Activated CD4-positive, alpha-beta T cell treated with anti-CD3 and anti-CD28 coated beads for 36 hours (primary cell): ENCODE data around the gene STAC3. TPM values are rescaled to one million over a fixed set of nuclear protein-coding genes. Genes with fewer than 3 reads are reported as not detected.
A peak's percentile ranks its signal among the peaks of the same experiment; 100 is the strongest.

ENCODE experiments used
- ATAC-seq: fragments of 200-7000 bp; cut with Tn5 transposase; one replicate; pipeline ENCODE4 v1.10.0; 2021; ENCODE audit warnings: mild to moderate bottlenecking, moderate library complexity
- CTCF ChIA-PET: fragments of 350-600 bp; sonication (Branson Sonifier 250); formaldehyde crosslinking; loops from one replicate; lab custom pipeline; 2021; ENCODE audit warnings: antibody characterized with exemption; lab: Charles Lee
- POLR2A ChIA-PET: fragments of 350-600 bp; sonication (Branson Sonifier 250); formaldehyde crosslinking; loops from one replicate; lab custom pipeline; 2021; ENCODE audit warnings: antibody characterized with exemption, inconsistent platforms; lab: Charles Lee
- DNase-seq: peaks from one replicate; pipeline ENCODE4 v3.0.0-alpha.2; 2020
- H3K27ac Mint-ChIP-seq: one replicate; pipeline ENCODE4 v1.8.0; 2021; ENCODE audit warnings: mixed read lengths
- H3K27me3 Mint-ChIP-seq: one replicate; pipeline ENCODE4 v1.8.0; 2021; ENCODE audit warnings: mixed read lengths
- H3K36me3 Mint-ChIP-seq: one replicate; pipeline ENCODE4 v1.8.0; 2021; ENCODE audit warnings: low read depth, mixed read lengths
- H3K4me1 Mint-ChIP-seq: one replicate; pipeline ENCODE4 v1.8.0; 2021; ENCODE audit warnings: mixed read lengths
- H3K4me3 Mint-ChIP-seq: one replicate; pipeline ENCODE4 v1.8.0; 2021; ENCODE audit warnings: mild to moderate bottlenecking, moderate library complexity, mixed read lengths
- H3K9me3 Mint-ChIP-seq: one replicate; pipeline ENCODE4 v1.8.0; 2021; ENCODE audit warnings: low read depth, mixed read lengths
- intact Hi-C, 2 experiments: fragments of 100-400 bp; cut with DNase I in 1 of 2; cut with micrococcal nuclease in 1 of 2; formaldehyde crosslinking; loops; one replicate each; pipeline versions ENCODE4 v1.14.2 to v1.15.1; 2022 to 2024; cut with DNase I, micrococcal nuclease
- total RNA-seq, 2 experiments: library from RNA; stranded (reverse); gene quantifications; one replicate each; pipeline ENCODE4 v1.2.3, GENCODE V29; 2021

Gene STAC3
- total RNA-seq, 2 experiments from 2014 or later = 2.5 to 2.8 TPM

DNA sequence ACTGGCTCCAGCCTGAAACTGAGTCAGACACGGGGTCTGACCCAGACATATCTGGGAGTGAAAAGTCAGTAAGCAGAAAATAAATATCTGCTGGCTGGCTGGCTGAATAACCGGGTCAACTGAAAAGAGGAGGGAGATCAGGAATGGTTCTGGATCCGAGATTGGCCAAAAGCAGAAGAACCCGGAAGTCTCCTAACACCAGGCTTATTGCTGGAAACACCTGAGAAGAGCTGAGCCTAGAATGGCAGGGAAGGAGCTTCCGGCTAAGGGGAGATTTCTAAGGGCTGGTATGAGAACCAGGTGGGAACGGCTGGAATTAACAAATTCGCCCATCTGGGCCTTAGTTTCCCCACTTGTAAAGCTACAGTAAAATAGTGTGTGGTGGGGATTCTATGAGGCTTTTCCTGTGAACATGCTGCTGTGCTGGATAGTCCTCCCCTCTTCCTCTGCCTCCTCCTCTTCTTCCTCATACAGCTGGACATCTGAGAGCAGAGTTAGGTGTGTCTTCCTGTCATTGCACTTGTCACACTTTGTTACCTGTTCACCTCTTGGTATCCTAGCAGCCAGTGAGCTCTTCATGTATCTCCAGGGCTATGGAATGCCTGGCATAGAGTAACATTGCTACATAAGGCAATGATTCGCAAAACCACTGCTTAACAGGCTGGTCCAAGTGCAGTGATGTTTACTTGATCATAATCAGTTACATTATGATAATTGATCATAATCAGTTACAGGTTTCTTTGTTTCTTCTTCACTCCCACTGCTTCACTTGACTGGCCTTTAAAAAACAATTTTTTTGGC lies 23.5 kb downstream of the STAC3 start:
- Mint-ChIP-seq H3K27me3 (peaks cover 38% of the 10 kb centered on the region), H3K4me3 (peak overlapping the region; percentile 23), H3K9me3 (no peaks in the 10 kb centered on the region), H3K4me1 (peaks cover 54% of the 10 kb centered on the region), H3K27ac (no peak overlapping the region), H3K36me3 (peaks cover 30% of the 10 kb centered on the region)
- DNase-seq (no peak), ATAC-seq (no peak)
- intact Hi-C loops = loop anchor here in 1 of 2 experiments (2.0 to 10.0 kb wide), 3 partner anchors 13 to 593 kb away; partner anchors contain the start of genes BAZ2A and LRP1
- CTCF ChIA-PET = interaction anchor here (0.5 to 10.5 kb wide), 8 partner anchors 9 to 228 kb away, joined by 3 to 282 read pairs (median 4); partner anchors contain the start of gene STAT6
- POLR2A ChIA-PET = interaction anchor here (0.7 kb wide), 1 partner anchor 10 kb away, joined by 4 read pairs; no protein-coding TSS in a partner anchor

DNA sequence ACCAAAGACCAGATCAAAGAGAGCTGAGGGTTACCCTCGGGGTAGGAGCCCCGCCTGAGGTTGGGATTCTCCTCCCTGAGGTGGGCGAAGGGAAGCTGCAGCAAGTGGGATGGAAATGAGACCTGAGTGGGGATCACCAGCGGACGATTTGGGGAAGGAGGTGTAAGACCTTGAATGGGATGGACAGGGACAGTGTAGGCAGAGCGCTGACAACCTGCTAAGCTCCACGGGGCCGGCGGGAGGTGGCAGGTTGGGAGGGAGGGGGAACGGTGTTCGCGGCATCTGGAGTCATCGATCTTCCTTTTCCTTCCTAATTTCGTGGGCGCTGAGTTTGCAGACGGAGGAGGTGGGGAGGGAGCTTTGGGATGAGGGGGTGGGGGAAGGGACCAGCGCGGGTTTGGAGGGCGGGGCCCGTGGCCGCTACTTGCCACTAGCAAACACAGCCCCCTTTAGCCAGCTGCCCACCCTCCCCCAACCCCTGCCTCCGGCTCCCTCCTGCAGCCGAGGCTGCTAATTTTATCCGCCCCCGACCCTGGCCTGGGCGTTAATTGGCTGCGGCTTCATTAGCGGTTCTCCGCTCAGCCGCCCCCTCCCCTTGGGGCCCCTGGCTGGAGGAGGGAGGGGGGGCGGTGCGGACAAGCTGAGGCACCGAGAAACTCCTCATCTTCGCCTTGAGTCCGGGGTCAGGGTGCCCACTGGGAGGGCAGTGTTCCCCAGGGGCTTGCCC lies 24.2 kb downstream of the STAC3 start:
- Mint-ChIP-seq H3K27ac (no peak overlapping the region), H3K4me1 (peaks cover 53% of the 10 kb centered on the region), H3K27me3 (peaks cover 45% of the 10 kb centered on the region), H3K36me3 (peaks cover 23% of the 10 kb centered on the region), H3K9me3 (no peaks in the 10 kb centered on the region), H3K4me3 (peak overlapping the region; percentile 35)
- ChIA-PET POLR2A (interaction anchor here (0.7 to 0.8 kb wide), 2 partner anchors 11 to 16 kb away, joined by 3 to 4 read pairs; no protein-coding TSS in a partner anchor), CTCF (interaction anchor here (0.5 to 10.5 kb wide), 10 partner anchors 13 to 1183 kb away, joined by 3 to 282 read pairs (median 3); partner anchors contain the start of gene STAT6)
- intact Hi-C loops = loop anchor here in 1 of 2 experiments (5.0 to 10.0 kb wide), 2 partner anchors 99 to 592 kb away; partner anchors contain the start of genes BAZ2A and LRP1
- no peak for ATAC-seq
- DNase-seq = no peak

DNA sequence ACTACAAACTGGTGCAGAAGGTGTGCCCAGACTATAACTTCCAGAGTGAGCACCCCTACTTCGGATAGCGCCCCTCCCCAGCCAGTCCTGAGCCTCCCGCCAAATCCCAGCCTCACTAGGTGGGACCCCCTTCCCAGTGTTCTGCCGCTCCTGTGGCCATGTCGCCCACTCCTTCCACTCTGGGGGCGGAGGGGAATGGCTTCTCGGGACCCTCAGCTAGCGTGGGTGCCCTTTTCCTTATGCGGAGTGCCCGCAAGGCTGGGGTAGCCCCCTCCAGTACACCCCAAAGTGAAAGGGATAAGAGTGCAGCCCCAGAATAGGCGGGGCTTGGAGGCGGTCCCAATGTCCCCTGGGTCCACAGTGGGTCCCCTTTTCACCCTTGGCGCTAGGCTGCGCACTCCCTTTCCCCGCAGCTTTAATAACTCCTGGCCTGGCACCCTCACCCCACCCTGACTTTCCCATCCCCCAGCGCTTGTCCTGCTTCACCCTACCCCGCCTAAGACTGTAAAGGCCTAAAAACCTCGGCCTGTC lies 25.2 kb downstream of the STAC3 start:
- Mint-ChIP-seq H3K27me3 (peaks cover 54% of the 10 kb centered on the region), H3K4me3 (peak overlapping the region; percentile 56), H3K4me1 (peaks cover 50% of the 10 kb centered on the region)

DNA sequence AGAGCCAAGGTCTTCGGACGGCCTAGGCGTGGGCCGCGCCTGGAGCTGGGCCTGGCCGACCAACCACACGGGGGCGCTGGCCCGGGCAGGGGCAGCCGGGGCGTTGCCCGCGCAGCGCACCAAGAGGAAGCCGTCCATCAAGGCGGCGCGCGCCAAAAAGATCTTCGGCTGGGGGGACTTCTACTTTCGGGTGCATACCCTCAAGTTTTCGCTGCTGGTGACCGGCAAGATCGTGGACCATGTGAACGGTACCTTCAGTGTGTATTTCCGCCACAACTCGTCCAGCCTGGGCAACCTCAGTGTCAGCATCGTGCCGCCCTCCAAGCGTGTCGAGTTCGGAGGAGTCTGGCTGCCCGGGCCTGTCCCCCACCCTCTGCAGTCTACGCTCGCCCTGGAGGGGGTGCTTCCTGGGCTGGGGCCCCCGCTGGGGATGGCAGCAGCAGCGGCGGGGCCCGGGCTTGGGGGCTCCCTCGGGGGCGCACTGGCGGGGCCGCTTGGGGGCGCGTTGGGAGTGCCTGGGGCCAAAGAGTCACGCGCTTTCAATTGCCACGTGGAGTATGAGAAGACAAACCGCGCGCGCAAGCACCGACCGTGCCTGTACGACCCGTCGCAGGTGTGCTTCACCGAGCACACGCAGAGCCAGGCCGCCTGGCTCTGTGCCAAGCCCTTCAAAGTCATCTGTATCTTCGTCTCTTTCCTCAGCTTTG lies 25.9 kb downstream of the STAC3 start:
- Mint-ChIP-seq H3K9me3 (no peaks in the 10 kb centered on the region), H3K36me3 (peaks cover 6% of the 10 kb centered on the region), H3K4me3 (peak overlapping the region; percentile 56), H3K4me1 (peaks cover 46% of the 10 kb centered on the region), H3K27ac (peak overlapping the region; percentile 57), H3K27me3 (peaks cover 57% of the 10 kb centered on the region)
- CTCF ChIA-PET = interaction anchor here (0.7 to 10.5 kb wide), 6 partner anchors 11 to 228 kb away, joined by 3 to 282 read pairs (median 4); a partner anchor contains a TSS
- POLR2A ChIA-PET = interaction anchor here (0.6 to 0.7 kb wide), 2 partner anchors 120 to 294 kb away, joined by 3 to 6 read pairs; no protein-coding TSS in a partner anchor
- intact Hi-C loops = loop anchor here (1.0 to 10.0 kb wide), 4 partner anchors 14 to 590 kb away; partner anchors contain the start of genes BAZ2A (in 1 of the 2) and LRP1 (in 1 of the 2)
- peak; percentile 56 for ATAC-seq
- peak; percentile 85 for DNase-seq

More for the DNA sequence above, 25.2 kb downstream of the STAC3 start:
- POLR2A ChIA-PET = no interaction called here
- CTCF ChIA-PET = interaction anchor here (0.6 to 10.5 kb wide), 8 partner anchors 12 to 1290 kb away, joined by 3 to 282 read pairs (median 3); partner anchors contain the start of gene STAT6
- no peak for DNase-seq
- Mint-ChIP-seq H3K9me3 (no peaks in the 10 kb centered on the region), H3K36me3 (peaks cover 13% of the 10 kb centered on the region), H3K27ac (peak overlapping the region; percentile 48)
- intact Hi-C loops = loop anchor here (1.0 to 10.0 kb wide), 4 partner anchors 13 to 591 kb away; partner anchors contain the start of genes BAZ2A (in 1 of the 2) and LRP1 (in 1 of the 2)
- ATAC-seq = no peak

DNA sequence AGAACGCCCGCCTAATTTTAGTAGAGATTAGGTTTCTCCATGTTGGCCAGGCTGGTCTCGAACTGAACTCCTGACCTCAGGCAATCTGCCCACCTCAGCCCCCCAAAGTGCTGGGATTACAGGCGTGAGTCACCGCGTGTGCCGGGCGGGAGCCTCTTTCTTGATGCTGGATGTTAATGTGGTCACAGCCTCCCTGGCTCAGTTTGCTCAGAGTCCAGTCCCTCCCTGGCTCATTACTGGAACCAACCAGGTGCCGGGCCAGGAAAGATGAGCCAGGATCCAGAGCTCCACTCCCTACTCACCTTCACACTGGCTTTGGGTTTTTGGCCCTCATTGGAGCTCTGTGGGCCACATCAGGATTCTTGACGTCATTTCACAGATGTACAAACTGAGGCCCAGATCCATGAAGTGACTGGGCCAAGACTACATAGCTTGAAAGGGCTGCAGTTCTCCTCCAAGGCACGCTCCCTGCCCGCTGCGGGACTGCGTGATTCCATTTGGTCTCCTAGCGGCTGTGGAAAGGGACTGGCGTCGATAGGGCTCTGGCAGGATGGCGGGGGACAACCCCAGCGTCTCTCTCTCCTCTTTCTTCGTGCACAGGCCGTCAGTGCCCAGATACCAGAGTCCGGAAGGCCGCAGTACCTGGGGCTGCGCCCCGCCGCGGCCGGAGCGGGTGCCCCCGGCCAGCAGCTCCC lies 26.6 kb downstream of the STAC3 start:
- POLR2A ChIA-PET = interaction anchor here (0.6 to 1.1 kb wide), 3 partner anchors 12 to 294 kb away, joined by 3 to 6 read pairs (median 3); no protein-coding TSS in a partner anchor
- ATAC-seq (no peak), DNase-seq (no peak)
- Mint-ChIP-seq H3K36me3 (no peaks in the 10 kb centered on the region), H3K27me3 (peaks cover 62% of the 10 kb centered on the region), H3K4me1 (peaks cover 49% of the 10 kb centered on the region), H3K27ac (no peak overlapping the region), H3K4me3 (no peak overlapping the region), H3K9me3 (no peaks in the 10 kb centered on the region)
- CTCF ChIA-PET = interaction anchor here (0.6 to 10.5 kb wide), 7 partner anchors 10 to 228 kb away, joined by 3 to 282 read pairs (median 5); a partner anchor contains a TSS
- intact Hi-C loops = loop anchor here (2.0 to 10.0 kb wide), 2 partner anchors 14 to 590 kb away; partner anchors contain the start of gene BAZ2A (in 1 of the 2)

DNA sequence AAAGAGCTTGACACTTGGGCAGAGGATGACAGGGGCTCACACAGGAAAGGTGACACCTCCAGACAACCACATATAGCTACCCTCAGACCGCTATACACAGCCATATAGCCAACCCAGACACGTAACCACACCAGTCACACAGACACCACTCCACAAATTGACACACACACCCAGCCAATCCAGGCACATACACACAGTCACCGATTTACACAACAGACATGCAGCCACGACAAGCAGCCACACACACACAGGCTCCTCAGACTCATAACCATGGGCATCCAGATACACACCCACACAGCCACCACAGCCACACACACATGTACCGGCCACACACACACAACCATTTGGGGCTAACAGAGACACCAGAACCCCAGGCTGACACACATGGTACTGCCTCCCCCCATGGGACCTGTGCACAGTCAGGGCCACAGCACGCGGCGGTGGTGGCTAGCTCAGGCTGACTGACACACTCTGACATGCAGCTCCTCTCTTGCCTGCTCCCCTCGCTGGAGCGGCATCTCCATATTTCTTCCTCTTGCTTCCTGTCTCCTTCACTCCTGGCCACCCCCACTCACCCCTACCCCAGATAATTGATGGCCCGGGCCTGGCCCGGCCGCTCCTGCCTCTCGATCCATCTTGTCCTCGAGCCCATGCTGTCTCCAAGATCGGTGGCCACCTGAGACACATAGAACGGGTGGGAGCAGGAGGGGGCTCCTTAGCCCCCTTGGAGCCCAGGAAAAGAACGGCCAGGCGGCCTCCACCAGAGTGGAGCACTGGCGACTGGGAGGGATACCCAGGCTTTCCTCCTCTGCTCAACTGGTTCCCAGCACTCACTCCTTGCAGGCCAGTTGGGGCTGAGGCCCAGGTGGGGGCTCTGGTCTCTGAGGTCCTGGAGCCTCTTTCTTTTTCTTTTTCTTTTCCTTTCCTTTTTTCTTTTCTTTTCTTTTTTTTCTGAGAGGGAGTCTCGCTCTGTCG lies 27.5 kb downstream of the STAC3 start:
- intact Hi-C loops = loop anchor here (2.0 to 10.0 kb wide), 2 partner anchors 15 to 589 kb away; partner anchors contain the start of gene BAZ2A (in 1 of the 2)
- Mint-ChIP-seq H3K9me3 (no peaks in the 10 kb centered on the region), H3K4me1 (peaks cover 41% of the 10 kb centered on the region), H3K27ac (no peak overlapping the region), H3K36me3 (no peaks in the 10 kb centered on the region), H3K4me3 (no peak overlapping the region), H3K27me3 (peaks cover 70% of the 10 kb centered on the region)
- DNase-seq (peak; percentile 49), ATAC-seq (peak; percentile 36)
- ChIA-PET POLR2A (interaction anchor here (0.5 to 1.1 kb wide), 5 partner anchors 10 to 752 kb away, joined by 3 to 5 read pairs (median 3); no protein-coding TSS in a partner anchor), CTCF (interaction anchor here (0.6 to 10.5 kb wide), 8 partner anchors 8 to 257 kb away, joined by 3 to 282 read pairs (median 4); a partner anchor contains a TSS)

DNA sequence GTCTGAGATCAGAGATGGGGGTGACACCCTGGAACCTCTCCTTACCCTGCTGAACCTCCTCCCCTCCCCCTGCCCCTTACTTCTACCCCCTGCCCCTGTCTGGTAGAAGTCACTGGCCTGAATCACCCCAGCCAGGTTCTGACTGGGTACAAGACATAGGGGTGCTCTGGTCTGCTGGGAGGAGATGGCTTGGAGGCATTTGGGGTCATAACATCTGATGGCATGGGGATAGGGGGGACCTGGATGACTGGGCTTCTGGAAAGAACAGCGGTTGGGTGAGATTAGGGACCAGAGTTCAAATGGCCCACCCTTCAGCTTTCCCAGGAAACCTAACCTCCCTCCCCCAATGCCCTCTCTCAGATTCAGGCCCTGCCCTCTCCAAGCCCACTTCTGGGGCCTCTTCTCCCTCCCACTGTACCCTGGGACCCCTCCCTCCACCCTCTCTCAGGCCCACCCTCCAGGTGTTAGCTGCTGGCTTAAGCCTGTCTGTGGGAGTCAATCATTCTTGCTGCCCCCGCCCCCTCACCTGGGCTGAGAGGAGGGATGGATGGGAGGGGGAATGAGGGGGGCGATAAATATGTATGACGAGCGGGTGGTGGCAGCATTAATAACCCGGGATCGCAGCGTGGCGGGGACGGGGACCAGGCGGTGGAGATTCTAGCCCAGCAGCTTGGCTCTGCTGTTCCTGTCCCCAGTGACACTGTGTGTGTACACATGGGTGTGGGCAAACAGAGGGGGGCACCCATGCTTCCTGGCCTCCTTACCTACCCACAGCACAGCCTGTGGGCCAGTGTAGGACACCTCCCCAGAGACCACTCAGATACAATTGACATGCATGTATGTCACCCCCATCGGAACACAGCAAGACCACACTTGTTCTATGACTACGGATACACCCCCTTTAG lies 28.4 kb downstream of the STAC3 start:
- Mint-ChIP-seq H3K27ac (no peak overlapping the region), H3K4me1 (peaks cover 37% of the 10 kb centered on the region), H3K27me3 (peaks cover 75% of the 10 kb centered on the region), H3K9me3 (no peaks in the 10 kb centered on the region), H3K4me3 (no peak overlapping the region), H3K36me3 (no peaks in the 10 kb centered on the region)
- intact Hi-C loops = loop anchor here in 1 of 2 experiments (10.0 kb wide), 1 partner anchor 588 kb away; the partner anchor contains the start of gene BAZ2A
- ATAC-seq (no peak), DNase-seq (no peak)
- ChIA-PET CTCF (interaction anchor here (0.7 to 10.5 kb wide), 6 partner anchors 8 to 258 kb away, joined by 3 to 282 read pairs (median 4); a partner anchor contains a TSS), POLR2A (interaction anchor here (0.6 to 1.1 kb wide), 4 partner anchors 14 to 751 kb away, joined by 3 read pairs; no protein-coding TSS in a partner anchor)
